ENCODE data around the gene MTCL3.

DNA sequence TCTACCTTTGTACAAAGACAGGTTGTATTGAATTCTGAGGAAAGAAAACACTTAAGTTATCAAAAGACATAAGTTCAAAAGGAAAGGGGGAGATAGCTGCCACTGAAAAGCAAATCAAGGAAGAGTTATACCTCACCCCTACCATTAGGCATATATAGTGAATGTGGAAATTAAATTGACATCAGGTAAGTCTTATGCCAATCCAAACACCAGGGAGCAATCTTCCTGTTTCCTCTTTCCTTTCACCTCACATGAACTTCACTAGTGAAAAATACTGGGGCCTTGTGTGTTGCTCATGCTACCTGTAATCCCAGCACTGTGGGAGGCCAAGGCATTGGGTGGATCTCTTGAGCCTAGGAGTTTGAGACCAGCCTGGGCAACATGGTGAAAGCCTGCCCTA lies 47.0 kb upstream of the MTCL3 start:
- no peak for TF ChIP-seq JUN (IDR thresholded peaks at IDR 0.05)
- TF ChIP-seq, protein P1, sequence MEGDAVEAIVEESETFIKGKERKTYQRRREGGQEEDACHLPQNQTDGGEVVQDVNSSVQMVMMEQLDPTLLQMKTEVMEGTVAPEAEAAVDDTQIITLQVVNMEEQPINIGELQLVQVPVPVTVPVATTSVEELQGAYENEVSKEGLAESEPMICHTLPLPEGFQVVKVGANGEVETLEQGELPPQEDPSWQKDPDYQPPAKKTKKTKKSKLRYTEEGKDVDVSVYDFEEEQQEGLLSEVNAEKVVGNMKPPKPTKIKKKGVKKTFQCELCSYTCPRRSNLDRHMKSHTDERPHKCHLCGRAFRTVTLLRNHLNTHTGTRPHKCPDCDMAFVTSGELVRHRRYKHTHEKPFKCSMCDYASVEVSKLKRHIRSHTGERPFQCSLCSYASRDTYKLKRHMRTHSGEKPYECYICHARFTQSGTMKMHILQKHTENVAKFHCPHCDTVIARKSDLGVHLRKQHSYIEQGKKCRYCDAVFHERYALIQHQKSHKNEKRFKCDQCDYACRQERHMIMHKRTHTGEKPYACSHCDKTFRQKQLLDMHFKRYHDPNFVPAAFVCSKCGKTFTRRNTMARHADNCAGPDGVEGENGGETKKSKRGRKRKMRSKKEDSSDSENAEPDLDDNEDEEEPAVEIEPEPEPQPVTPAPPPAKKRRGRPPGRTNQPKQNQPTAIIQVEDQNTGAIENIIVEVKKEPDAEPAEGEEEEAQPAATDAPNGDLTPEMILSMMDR (IDR thresholded peaks at IDR 0.05) = no peak
- no peak for TF ChIP-seq HDAC2 (IDR thresholded peaks at IDR 0.05)
- no peak for TF ChIP-seq GATA3 (IDR thresholded peaks at IDR 0.05; ENCODE audit: borderline replicate concordance)
- TF ChIP-seq CBX2 (IDR thresholded peaks at IDR 0.05; ENCODE audit: borderline replicate concordance, low read depth) = no peak
